Midbrain (tissue), 1 donor: ENCODE results near the gene SBF2.

ENCODE experiments used
- DNase-seq: peaks from one replicate; lab custom pipeline; 2025; lab: John Stamatoyannopoulos, UW

SBF2 gene

DNA sequence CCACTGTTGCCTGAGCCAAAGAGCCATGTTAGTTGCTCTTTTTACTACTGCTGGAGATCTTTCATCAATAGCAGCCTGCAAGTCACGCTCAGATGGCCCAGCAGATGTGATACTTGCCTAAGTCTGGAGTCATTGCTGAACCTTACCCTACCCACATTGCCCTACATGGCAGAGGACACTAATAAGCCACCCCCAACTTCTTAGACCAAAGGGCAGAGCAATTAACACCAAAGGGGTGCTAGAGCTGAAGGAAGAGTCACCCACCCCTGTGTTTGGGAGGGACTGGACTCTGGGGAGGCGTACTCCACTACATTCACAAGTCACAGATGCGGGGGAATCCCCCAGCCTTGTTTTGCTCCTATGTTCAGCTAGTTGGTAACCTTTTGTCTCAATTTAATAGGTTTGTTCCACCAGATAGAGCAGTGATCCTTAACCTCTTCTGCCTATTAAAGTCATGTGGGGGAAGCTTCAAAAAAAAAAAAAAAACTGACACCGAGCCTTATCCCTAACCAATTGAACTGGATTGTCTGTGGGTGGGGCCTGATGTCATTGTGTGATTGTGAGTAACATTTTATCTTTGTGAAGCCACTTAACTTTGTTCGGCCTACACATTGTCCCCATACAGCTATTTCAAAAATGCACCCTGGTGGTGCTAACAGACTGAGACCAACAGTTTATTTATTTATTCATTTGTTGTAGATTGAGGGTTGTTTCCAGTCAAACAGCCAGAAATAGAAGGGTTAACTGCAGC is 23.9 kb upstream of the SBF2 start:
- DNase-seq = no peak

GRCh38 chr11:10317151-10317755 is 23.2 kb upstream of the SBF2 start:
- peak; percentile 39 for DNase-seq

- no peak for DNase-seq
Measured at GRCh38 chr11:10315083-10315482, 21.1 kb upstream of the SBF2 start.

GRCh38 chr11:10314199-10315072 is 20.4 kb upstream of the SBF2 start:
- DNase-seq = peak; percentile 7

DNA sequence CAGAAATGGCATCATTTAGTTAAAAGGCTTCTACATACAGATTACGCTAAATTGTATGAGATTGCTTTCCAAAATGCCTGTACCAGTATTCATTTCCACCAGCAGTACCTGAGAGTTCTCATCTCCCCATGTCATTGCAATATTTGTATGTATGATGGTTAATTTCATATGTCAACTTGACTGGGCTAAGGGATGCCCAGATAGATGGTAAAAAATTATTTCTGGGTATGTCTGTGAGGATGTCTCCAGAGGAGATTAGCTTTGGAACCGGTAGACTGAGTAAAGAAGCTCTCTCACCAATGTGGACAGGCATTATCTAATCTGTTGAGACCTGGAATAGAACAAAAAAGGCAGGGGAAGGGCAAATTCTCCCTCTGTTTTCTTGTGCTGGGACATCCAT is 17.8 kb upstream of the SBF2 start:
- DNase-seq = no peak

DNA sequence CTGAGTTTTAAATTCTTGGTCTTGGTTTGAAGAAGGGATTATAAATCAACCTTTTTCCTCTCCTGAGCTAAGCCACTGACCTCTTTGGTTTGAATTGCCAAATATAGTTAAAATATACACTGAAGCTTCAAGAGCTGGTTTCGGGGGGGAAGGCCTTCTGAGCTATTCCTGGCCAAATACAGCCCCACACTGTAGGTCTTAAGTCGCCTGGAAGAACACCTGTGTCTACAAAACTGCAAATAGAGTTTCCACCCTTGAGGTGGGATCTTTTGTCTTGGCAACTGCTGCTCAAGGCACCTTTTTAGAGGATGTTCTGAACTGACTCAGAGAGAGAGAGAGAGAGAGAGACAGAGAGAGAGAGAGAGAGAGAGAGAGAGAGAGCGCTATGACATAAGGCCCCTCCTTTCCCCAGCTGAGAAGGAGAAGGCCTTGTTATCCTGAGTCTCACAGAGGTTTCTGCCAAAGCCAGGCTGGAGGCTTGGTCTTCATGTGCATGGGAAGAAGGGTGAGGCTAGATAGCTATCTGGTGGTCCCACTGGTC is 16.4 kb upstream of the SBF2 start:
- DNase-seq = no peak

DNA sequence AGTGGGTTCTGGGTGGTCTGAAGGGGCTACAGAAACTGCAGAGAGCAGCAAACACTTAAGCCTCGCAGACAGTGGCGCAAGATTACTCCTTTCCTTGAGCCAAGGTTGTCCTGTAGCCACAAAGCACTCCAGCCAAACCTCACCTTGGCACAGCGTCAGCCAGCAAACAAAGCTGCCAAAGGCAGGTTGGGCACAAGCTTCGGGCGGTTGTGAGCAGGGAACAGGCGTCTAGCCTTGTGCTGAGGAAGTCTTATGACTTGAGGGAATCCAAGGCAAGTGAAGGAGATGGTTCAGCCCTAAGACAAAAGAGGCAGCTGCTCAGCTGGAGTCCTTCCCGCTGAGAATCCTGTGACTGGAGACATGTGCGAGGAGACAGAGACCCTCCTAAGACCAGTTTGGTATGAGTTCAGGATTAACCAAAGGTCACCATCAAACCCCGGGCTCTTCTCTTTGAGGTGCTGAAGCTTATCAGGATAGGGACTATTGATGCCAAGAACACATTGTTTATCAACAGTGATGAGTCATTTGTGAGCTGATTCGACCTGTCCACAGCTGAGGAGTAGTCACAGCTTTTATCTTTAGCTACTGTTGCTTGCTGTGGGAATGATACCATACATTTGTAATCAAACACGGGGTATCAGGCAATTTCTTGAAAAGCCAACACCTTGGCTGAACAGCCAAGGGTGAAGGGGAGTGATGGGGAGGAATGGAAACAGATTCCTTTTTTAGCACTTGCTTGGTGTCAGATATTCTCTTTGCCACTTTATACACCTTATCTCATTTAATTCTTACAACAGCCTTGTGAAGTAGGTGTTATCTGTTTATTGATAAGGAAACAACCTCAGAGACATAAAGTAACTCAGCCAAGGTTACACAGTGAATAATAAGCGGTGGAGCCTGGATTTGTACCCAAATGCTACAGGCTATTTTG is 15.4 kb upstream of the SBF2 start:
- DNase-seq = peak; percentile 66

GRCh38 chr11:10308201-10308954 is 14.4 kb upstream of the SBF2 start:
- no peak for DNase-seq

DNA sequence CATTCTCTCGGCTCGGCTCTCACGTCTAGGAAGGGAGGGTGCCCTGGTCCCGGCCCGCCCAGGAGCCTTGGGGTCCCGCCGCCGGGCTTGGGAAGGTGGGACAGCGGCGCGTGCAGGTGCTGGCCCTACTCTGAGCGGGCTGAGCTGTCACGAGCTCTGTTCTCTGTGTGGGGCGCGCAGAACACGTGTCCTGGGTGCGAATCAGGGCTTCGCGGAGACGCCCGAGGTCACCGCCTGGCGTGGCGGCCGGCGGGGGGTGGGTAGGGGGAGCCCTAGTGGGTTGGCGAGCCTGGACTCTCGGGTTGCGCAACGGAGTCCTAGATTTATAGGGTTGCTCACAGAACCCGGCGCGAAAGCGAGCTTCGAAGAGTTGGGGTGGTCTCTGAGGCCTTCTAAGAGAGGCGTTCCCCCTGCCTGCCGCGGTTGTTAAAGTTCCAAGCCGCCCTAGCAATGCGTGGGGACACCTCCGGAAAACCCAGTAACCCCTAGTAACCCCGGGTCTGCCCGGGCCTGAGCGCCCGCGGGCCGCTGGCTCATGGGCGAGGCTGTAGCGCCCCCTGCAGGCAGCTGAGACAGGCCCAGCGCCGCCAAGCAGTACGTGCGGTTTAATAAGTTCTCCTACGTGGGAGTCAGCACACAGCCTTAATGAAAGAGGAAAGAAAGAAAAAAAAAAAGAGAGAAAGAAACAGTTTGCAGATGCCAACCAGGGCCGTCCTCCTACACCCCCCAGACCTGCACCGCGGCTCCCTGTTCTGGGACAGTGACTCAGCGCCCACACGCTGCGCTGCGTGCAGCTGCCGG is 13.6 kb upstream of the SBF2 start:
- peak; percentile 85 for DNase-seq

- no peak for DNase-seq
Measured at GRCh38 chr11:10307022-10307399, 13.0 kb upstream of the SBF2 start.

DNA sequence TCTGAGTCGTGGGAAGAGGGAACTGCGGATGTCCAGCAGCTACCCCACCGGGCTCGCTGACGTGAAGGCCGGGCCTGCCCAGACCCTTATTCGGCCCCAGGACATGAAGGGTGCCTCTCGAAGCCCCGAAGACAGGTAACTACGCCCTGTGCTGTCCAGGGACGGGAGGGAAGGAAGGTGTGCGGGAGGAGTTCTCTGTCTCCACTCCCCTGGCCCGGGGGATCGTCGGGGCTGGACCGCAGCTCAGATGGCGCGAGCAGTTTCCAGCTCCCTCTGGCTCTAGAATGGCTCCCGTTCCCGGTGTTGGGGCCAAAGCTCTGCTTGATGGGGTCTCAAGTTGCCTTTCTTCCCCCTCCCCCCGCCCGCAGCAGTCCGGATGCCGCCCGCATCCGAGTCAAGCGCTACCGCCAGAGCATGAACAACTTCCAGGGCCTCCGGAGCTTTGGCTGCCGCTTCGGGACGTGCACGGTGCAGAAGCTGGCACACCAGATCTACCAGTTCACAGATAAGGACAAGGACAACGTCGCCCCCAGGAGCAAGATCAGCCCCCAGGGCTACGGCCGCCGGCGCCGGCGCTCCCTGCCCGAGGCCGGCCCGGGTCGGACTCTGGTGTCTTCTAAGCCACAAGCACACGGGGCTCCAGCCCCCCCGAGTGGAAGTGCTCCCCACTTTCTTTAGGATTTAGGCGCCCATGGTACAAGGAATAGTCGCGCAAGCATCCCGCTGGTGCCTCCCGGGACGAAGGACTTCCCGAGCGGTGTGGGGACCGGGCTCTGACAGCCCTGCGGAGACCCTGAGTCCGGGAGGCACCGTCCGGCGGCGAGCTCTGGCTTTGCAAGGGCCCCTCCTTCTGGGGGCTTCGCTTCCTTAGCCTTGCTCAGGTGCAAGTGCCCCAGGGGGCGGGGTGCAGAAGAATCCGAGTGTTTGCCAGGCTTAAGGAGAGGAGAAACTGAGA is 12.2 kb upstream of the SBF2 start:
- no peak for DNase-seq

GRCh38 chr11:10305262-10305963 is 11.4 kb upstream of the SBF2 start:
- peak; percentile 57 for DNase-seq

DNA sequence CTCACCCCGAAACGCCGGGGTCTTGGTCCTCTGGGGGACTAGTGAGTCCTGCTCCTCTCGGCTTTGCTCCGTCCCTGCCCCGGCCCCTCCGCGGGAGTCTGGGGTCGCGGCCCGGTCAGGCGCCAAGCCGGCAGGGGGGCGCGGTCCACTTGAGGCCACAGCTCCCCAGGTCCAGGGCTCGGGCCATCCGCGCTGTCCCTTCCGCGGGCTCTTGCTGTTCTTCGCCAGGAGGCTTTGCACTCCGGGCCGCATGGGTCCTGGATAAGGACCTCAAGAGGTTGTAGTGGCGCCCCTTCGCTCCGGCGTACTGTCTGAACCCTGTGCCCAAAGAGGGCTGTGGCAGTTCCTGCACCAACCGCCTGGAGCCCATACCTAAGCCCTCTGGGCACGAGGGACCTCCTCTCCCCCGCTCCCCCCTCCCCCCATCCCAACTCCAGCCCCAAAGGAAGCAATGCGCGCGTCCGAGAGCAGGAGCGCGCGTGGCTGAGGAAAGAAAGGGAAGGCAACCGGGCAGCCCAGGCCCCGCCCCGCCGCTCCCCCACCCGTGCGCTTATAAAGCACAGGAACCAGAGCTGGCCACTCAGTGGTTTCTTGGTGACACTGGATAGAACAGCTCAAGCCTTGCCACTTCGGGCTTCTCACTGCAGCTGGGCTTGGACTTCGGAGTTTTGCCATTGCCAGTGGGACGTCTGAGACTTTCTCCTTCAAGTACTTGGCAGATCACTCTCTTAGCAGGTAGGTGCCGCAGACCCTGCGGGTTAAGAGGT is 10.7 kb upstream of the SBF2 start, which contains the start of gene ADM:
Gene ADM, plus strand, starts transcription at position 579 of the 767 bp plus-strand sequence. CDS start 628 bp downstream, outside the sequence.
- peak; percentile 71 for DNase-seq

- DNase-seq = peak; percentile 43
Measured at GRCh38 chr11:10303558-10304363, 9.7 kb upstream of the SBF2 start.

DNA sequence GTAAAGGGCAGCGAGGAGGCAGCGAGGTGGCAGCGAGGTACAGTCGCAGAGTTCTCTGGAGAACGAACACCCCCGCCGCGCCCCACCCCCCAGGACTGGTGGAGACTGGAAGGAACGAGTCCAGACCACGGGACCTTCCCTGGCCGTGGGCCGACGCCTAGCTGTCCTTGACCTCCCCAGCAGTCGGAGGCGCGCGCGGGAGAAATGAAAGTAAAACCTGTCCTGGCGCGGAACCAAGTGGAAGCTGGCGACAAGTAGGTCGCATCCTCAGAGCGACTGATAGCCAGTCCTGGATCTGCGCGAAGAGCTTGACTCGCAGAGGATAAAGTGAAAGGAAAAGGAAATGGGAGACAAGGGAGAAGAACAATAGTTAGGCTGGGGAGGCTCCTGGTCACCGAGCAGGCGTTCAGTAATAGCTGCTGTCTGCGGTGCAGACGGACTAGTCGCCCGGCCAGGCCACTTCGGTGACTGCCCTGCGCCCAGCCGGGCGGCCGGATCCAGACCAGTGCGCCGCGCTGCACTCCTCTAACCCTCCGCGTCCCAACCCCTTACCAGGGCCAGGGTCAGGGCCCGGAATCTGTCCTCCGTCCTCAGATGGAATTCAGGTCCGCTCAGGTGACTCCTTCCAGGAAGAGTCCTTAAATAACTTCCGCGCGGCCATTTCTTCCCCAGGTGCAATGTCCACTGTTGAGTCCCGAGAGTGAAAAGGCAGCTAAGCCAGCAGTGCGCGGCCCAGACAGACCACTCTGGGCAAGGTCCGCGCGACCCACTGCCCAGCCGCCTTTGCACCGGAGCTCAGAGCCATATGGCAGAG is 8.9 kb upstream of the SBF2 start:
- peak; percentile 69 for DNase-seq
